DOHH2 (cell line): ENCODE data around the gene ZNRF2.

Source experiments
- H3F3A ChIP-seq: fragments of 200-600 bp; sonication (generic), shearing (Covaris generic); 2 replicates; pipeline ENCODE4 v1.6.0; 2016; ENCODE audit warnings: antibody characterized with exemption, mild to moderate bottlenecking; ENCODE audit not compliant: control insufficient read depth, insufficient read depth
- H3K27ac ChIP-seq: fragments of 200-600 bp; sonication (generic); 2 replicates; pipeline ENCODE4 v1.5.1; 2014; ENCODE audit warnings: low read depth, mild to moderate bottlenecking, low read length, moderate library complexity
- H3K27me3 ChIP-seq: fragments of 200-600 bp; sonication (generic); 2 replicates; pipeline ENCODE4 v1.6.1; 2014; ENCODE audit warnings: mild to moderate bottlenecking, low read length, mixed read lengths; ENCODE audit not compliant: control insufficient read depth
- H3K36me3 ChIP-seq: fragments of 200-600 bp; sonication (generic); 2 replicates; pipeline ENCODE4 v1.6.1; 2014; ENCODE audit warnings: mild to moderate bottlenecking, low read length, moderate library complexity, mixed read lengths; ENCODE audit not compliant: control insufficient read depth
- H3K4me1 ChIP-seq: fragments of 200-600 bp; sonication (generic); 2 replicates; pipeline ENCODE4 v1.6.1; 2014; ENCODE audit warnings: mild to moderate bottlenecking, low read length, mixed read lengths; ENCODE audit not compliant: control insufficient read depth
- H3K4me2 ChIP-seq: fragments of 200-600 bp; sonication (generic); 2 replicates; pipeline ENCODE4 v1.6.0; 2014; ENCODE audit warnings: mild to moderate bottlenecking, low read length, moderate library complexity
- H3K4me3 ChIP-seq: fragments of 200-600 bp; sonication (generic); 2 replicates; pipeline ENCODE4 v1.5.1; 2014; ENCODE audit warnings: mild to moderate bottlenecking, low read length, mixed read lengths
- H3K79me2 ChIP-seq: fragments of 200-600 bp; sonication (generic); 2 replicates; pipeline ENCODE4 v1.6.1; 2014; ENCODE audit warnings: mild to moderate bottlenecking, low read length, mixed read lengths; ENCODE audit not compliant: control insufficient read depth
- H3K9me2 ChIP-seq: fragments of 200-600 bp; sonication (generic); replicated peaks from 2 replicates; pipeline ENCODE4 v1.6.1; 2014; ENCODE audit warnings: mild to moderate bottlenecking, low read length, mixed read lengths; ENCODE audit not compliant: control insufficient read depth
- H3K9me3 ChIP-seq: fragments of 200-600 bp; sonication (generic); 2 replicates; pipeline ENCODE4 v1.6.1; 2014; ENCODE audit warnings: antibody characterized with exemption, low read length, mixed read lengths; ENCODE audit not compliant: control insufficient read depth, insufficient read depth
- H4K20me1 ChIP-seq: fragments of 200-600 bp; sonication (generic); 2 replicates; pipeline ENCODE4 v1.6.0; 2014; ENCODE audit warnings: low read depth, mild to moderate bottlenecking, antibody characterized with exemption, low read length, moderate library complexity; ENCODE audit not compliant: control insufficient read depth, insufficient read depth
- CTCF ChIP-seq: fragments of 200-600 bp; sonication (generic); IDR thresholded peaks from one replicate; pipeline ENCODE4 v1.5.1; 2014; ENCODE audit warnings: antibody characterized with exemption, mild to moderate bottlenecking, low read depth, low read length; ENCODE audit not compliant: poor library complexity, severe bottlenecking
- EZH2phosphoT487 ChIP-seq: fragments of 200-600 bp; sonication (generic); IDR thresholded peaks from 2 replicates; pipeline ENCODE4 v1.6.1; 2017; ENCODE audit warnings: borderline replicate concordance, mild to moderate bottlenecking, antibody characterized with exemption, low read length, moderate library complexity, mixed read lengths

Gene ZNRF2

DNA sequence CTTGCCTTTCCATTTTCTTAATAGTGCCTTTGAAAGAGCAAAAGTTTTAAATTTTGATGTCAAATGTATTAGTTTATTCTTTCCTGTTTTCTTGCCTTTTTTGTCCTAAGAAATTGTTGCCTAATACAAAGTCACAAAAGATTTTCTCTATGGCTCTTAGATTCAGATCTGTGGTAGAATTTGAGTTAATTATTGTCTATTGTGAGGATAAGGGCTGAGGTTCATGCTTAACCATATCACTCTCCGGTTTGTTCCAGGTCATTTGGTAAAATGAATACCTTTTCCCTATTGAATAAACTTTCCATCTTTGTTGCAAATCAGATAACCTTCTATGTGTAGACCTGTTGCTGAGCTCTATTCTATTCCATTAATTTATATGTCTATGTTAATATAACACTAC, 98.2 kb downstream of the ZNRF2 start:
- Histone ChIP-seq H3K9me2 (no peaks in the 10 kb centered on the region), H3K4me2 (no peak overlapping the region), H3K9me3 (no peaks in the 10 kb centered on the region), H3K27ac (no peak overlapping the region), H3F3A (no peaks in the 10 kb centered on the region), H3K79me2 (no peaks in the 10 kb centered on the region), H3K27me3 (no peaks in the 10 kb centered on the region), H3K4me3 (no peak overlapping the region), H3K36me3 (no peaks in the 10 kb centered on the region), H4K20me1 (no peaks in the 10 kb centered on the region), H3K4me1 (no peaks in the 10 kb centered on the region)
- TF ChIP-seq EZH2phosphoT487 (no peak), CTCF (no peak)

DNA sequence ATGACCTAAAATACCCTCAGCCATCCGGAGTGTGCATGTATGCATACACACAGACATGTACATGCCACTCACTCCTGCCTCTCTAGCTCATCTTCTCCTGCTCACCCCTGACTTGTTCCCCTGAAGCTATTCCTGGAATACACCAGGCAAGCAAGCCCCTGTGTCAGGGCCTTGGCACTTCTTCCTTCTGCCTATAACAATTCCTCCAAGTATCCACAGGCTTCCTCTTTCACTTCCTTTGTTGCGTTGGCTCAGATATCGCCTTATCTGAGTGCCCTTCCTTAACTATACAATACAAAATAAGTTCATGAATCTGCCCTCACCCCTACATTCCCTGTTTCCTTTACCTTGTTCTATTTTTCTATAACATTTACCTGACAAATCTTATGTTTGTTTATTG, 105.4 kb downstream of the ZNRF2 start:
- Histone ChIP-seq H3K4me2 (no peak overlapping the region), H3K79me2 (no peaks in the 10 kb centered on the region), H3K9me3 (no peaks in the 10 kb centered on the region), H3K4me1 (peaks cover 8% of the 10 kb centered on the region), H3K27me3 (no peaks in the 10 kb centered on the region), H3F3A (peaks cover 3% of the 10 kb centered on the region; the same call in 1 of the 2 replicates), H3K27ac (no peak overlapping the region), H3K36me3 (no peaks in the 10 kb centered on the region), H3K4me3 (no peak overlapping the region), H4K20me1 (no peaks in the 10 kb centered on the region), H3K9me2 (no peaks in the 10 kb centered on the region)
- TF ChIP-seq EZH2phosphoT487 = no peak
- no peak for TF ChIP-seq CTCF

DNA sequence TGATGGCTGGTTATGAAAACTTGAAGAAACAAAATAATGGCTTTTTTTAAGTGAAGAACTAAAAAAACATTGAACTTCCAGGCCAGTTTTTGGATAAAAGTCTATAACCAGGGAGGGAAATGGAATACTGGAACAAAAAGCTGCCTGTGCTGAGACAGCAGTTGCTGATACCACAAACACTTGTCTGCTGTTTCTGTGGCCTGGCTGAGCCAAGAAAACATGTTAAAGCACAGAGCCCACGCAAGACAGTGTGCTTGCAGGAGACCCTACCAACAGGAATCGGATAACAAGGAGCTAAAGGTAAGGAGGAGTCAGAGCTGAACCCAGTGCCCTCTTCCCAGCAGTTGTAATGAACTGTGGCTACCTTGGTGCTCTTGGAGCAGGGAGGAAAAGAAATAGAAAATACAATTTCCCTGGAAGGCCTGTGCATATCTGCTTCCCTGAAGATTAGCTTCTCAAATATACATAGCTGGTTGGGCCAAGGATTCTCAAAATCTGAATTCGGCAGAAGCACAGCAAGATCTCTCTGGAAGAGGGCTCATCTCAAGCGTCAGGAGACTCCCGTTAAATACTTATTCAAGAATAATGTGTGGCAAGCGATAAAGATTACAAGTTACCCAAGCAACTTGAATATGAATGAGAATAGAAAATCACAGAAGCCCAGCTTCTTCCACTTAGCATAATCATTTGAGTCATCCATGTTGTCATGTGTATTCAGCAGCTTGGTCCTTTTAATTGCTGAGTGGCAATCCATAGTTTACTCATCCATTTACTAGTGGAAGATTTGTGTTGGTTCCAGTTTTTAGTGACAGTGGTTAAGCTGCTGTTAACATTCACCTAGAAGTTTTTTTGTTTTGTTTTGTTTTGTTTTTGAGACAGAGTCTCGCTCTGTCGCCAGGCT, 106.6 kb downstream of the ZNRF2 start:
- Histone ChIP-seq H3K4me2 (no peak overlapping the region), H3K9me3 (no peaks in the 10 kb centered on the region), H3K27ac (no peak overlapping the region)

More for the DNA sequence above, 106.6 kb downstream of the ZNRF2 start:
- H4K20me1 ChIP-seq = no peaks in the 10 kb centered on the region
- no peaks in the 10 kb centered on the region for H3K9me2 ChIP-seq
- no peak overlapping the region for H3K4me3 ChIP-seq
- peaks cover 3% of the 10 kb centered on the region; the same call in 1 of the 2 replicates for H3F3A ChIP-seq
- no peaks in the 10 kb centered on the region for H3K27me3 ChIP-seq
- peaks cover 8% of the 10 kb centered on the region for H3K4me1 ChIP-seq
- H3K36me3 ChIP-seq = no peaks in the 10 kb centered on the region
- TF ChIP-seq EZH2phosphoT487 (no peak), CTCF (no peak)
- H3K79me2 ChIP-seq = no peaks in the 10 kb centered on the region
